GM21447 (cell line): ENCODE measurements around the gene DNAJC30.

ENCODE experiments used
- ATAC-seq: cut with Tn5 transposase; IDR thresholded peaks from one replicate; pipeline ENCODE4 v1.9.1; 2021; ENCODE audit not compliant: unreplicated experiment

Gene DNAJC30

GRCh38 chr7:73650524-73650923 is 32.7 kb downstream of the DNAJC30 start:
- ATAC-seq: no peak

- ATAC-seq: no peak
Observed at GRCh38 chr7:73649576-73649975, 33.7 kb downstream of the DNAJC30 start.

GRCh38 chr7:73648593-73649332 is 34.5 kb downstream of the DNAJC30 start:
- ATAC-seq: no peak

- ATAC-seq: no peak
Observed at GRCh38 chr7:73647725-73648592, 35.3 kb downstream of the DNAJC30 start.

GRCh38 chr7:73646785-73647724 is 36.2 kb downstream of the DNAJC30 start:
- no peak for ATAC-seq

GRCh38 chr7:73645643-73646174 is 37.5 kb downstream of the DNAJC30 start:
- ATAC-seq: no peak

- ATAC-seq: no peak
Observed at GRCh38 chr7:73644688-73645286, 38.5 kb downstream of the DNAJC30 start.

GRCh38 chr7:73642834-73643233 is 40.4 kb downstream of the DNAJC30 start:
- no peak for ATAC-seq

- no peak for ATAC-seq
Observed at GRCh38 chr7:73638911-73639310, 44.3 kb downstream of the DNAJC30 start.

- no peak for ATAC-seq
Observed at GRCh38 chr7:73635428-73636200, 47.6 kb downstream of the DNAJC30 start.

GRCh38 chr7:73633844-73634243 is 49.4 kb downstream of the DNAJC30 start:
- no peak for ATAC-seq

- ATAC-seq: no peak
Observed at GRCh38 chr7:73633323-73633722, 49.9 kb downstream of the DNAJC30 start.

- no peak for ATAC-seq
Observed at GRCh38 chr7:73631558-73631957, 51.7 kb downstream of the DNAJC30 start.
